H1 (cell line): ENCODE measurements around the gene ADAMTSL2. TPM values are rescaled to one million over a fixed set of nuclear protein-coding genes. Genes with fewer than 3 reads are reported as not detected.

Experiments used
- CTCF ChIA-PET: fragments of 300-600 bp; sonication (Branson Sonifier 250); formaldehyde crosslinking; loops from one replicate; lab custom pipeline; 2021; ENCODE audit not compliant: partially characterized antibody; lab: Charles Lee
- POLR2A ChIA-PET: fragments of 300-600 bp; sonication (Branson Sonifier 250); formaldehyde crosslinking; loops from one replicate; lab custom pipeline; 2021; ENCODE audit warnings: inconsistent platforms; ENCODE audit not compliant: partially characterized antibody; lab: Charles Lee
- DNase-seq, 2 experiments: peaks; one replicate each; pipeline versions ENCODE4 v3.0.0 to v3.0.0-alpha.2; 2010 to 2022; ENCODE audit warnings: low spot score in 2 of 2, low read depth in 1 of 2, mixed read lengths in 1 of 2
- FAIRE-seq: peaks from 2 replicates; lab custom pipeline; 2011; peaks lifted over from hg19 to GRCh38; lab: Jason Lieb, UNC
- H2AFZ ChIP-seq: 2 replicates; pipeline ENCODE4 v1.8.1; 2012; ENCODE audit warnings: low read length, inconsistent platforms
- H2AK5ac ChIP-seq: 2 replicates; pipeline ENCODE4 v1.6.1; 2013; ENCODE audit warnings: low read depth, low read length
- H2BK120ac ChIP-seq: replicated peaks from 2 replicates; pipeline ENCODE3; 2013; ENCODE audit warnings: low read depth, low read length, inconsistent platforms
- H2BK12ac ChIP-seq: 2 replicates; pipeline ENCODE4 v1.6.1; 2013; ENCODE audit warnings: low read depth, low read length
- H2BK15ac ChIP-seq: 2 replicates; pipeline ENCODE4 v1.6.1; 2013; ENCODE audit warnings: low read length
- H2BK20ac ChIP-seq: 2 replicates; pipeline ENCODE4 v1.6.1; 2013; ENCODE audit warnings: low read length
- H2BK5ac ChIP-seq: 2 replicates; pipeline ENCODE4 v1.6.1; 2013; ENCODE audit warnings: low read depth, low read length
- H3K14ac ChIP-seq: 2 replicates; pipeline ENCODE4 v1.6.1; 2013; ENCODE audit warnings: inconsistent platforms; ENCODE audit not compliant: insufficient read length
- H3K18ac ChIP-seq: 2 replicates; pipeline ENCODE4 v1.6.1; 2013; ENCODE audit warnings: low read length; ENCODE audit errors: extremely low read depth
- H3K23ac ChIP-seq: 2 replicates; pipeline ENCODE4 v1.6.1; 2013; ENCODE audit warnings: inconsistent platforms; ENCODE audit not compliant: insufficient read length
- H3K23me2 ChIP-seq: 2 replicates; pipeline ENCODE4 v1.6.1; 2013; ENCODE audit warnings: low read depth, low read length
- H3K27ac ChIP-seq: 2 replicates; pipeline ENCODE4 v1.6.1; 2011; ENCODE audit warnings: low read depth, low read length, inconsistent platforms
- H3K27me3 ChIP-seq, 4 experiments: replicated peaks in 1 of 4; 1 replicate in 1 of 4; 2 replicates in 3 of 4; pipeline versions ENCODE4 v1.6.1 to v1.8.1; 2011 to 2013; ENCODE audit warnings: low read length in 3 of 4, mild to moderate bottlenecking in 3 of 4, inconsistent platforms in 2 of 4, mixed read lengths in 2 of 4, moderate library complexity in 1 of 4; ENCODE audit not compliant: control insufficient read depth in 3 of 4, insufficient read depth in 3 of 4; ENCODE audit errors: extremely low read depth in 1 of 4
- H3K36me3 ChIP-seq, 4 experiments: 2 replicates each; pipeline versions ENCODE4 v1.6.1 to v1.8.1; 2011 to 2013; ENCODE audit warnings: mild to moderate bottlenecking in 4 of 4, low read length in 3 of 4, moderate library complexity in 2 of 4, control low read depth in 1 of 4, inconsistent platforms in 1 of 4; ENCODE audit not compliant: insufficient read depth in 4 of 4, control insufficient read depth in 2 of 4
- H3K4ac ChIP-seq: replicated peaks from 2 replicates; pipeline ENCODE3; 2013; ENCODE audit warnings: low read length, low read depth, mixed read lengths, inconsistent platforms; ENCODE audit not compliant: insufficient read length
- H3K4me1 ChIP-seq, 4 experiments: replicated peaks in 1 of 4; 1 replicate in 1 of 4; 2 replicates in 3 of 4; pipeline versions ENCODE4 v1.6.1 to v1.8.1; 2011 to 2013; ENCODE audit warnings: low read length in 3 of 4, inconsistent platforms in 2 of 4, mixed read lengths in 1 of 4; ENCODE audit not compliant: insufficient read depth in 4 of 4, control insufficient read depth in 3 of 4
- H3K4me2 ChIP-seq, 2 experiments: 2 replicates each; pipeline versions ENCODE4 v1.6.1 to v1.8.1; 2011 to 2013; ENCODE audit warnings: low read depth in 2 of 2, low read length in 2 of 2, control low read depth in 1 of 2, inconsistent platforms in 1 of 2, mild to moderate bottlenecking in 1 of 2; ENCODE audit not compliant: insufficient read depth in 1 of 2
- H3K4me3 ChIP-seq, 4 experiments: fragments of 200-600, 300-600 bp in 1 of 4; sonication (generic), shearing (Covaris generic), sonication (Bioruptor Twin) in 1 of 4; 2 replicates each; pipeline versions ENCODE4 v1.5.1 to v1.8.1; 2011 to 2016; ENCODE audit warnings: low read length in 4 of 4, low read depth in 3 of 4, control low read depth in 2 of 4, inconsistent platforms in 2 of 4, mild to moderate bottlenecking in 2 of 4, mixed read lengths in 1 of 4, moderate library complexity in 1 of 4; ENCODE audit not compliant: insufficient read depth in 2 of 4; ENCODE audit errors: extremely low read depth in 1 of 4
- H3K56ac ChIP-seq: replicated peaks from 2 replicates; pipeline ENCODE3; 2013; ENCODE audit warnings: low read depth, mild to moderate bottlenecking, mixed read lengths, low read length, inconsistent platforms; ENCODE audit not compliant: insufficient read length
- H3K79me1 ChIP-seq: 2 replicates; pipeline ENCODE4 v1.6.1; 2013; ENCODE audit warnings: low read depth, low read length, control low read depth
- H3K79me2 ChIP-seq, 2 experiments: 2 replicates each; pipeline versions ENCODE4 v1.6.1 to v1.8.1; 2012 to 2013; ENCODE audit warnings: low read length in 2 of 2, mild to moderate bottlenecking in 2 of 2, inconsistent platforms in 1 of 2; ENCODE audit not compliant: insufficient read depth in 2 of 2, control insufficient read depth in 1 of 2
- H3K9ac ChIP-seq, 4 experiments: replicated peaks in 1 of 4; 1 replicate in 1 of 4; 2 replicates in 3 of 4; pipeline versions ENCODE4 v1.6.1 to v1.8.1; 2011 to 2013; ENCODE audit warnings: low read depth in 3 of 4, low read length in 3 of 4, control low read depth in 2 of 4, mild to moderate bottlenecking in 2 of 4, moderate library complexity in 2 of 4, inconsistent platforms in 1 of 4; ENCODE audit errors: extremely low read depth in 1 of 4
- H3K9me3 ChIP-seq, 2 experiments: 2 replicates each; pipeline versions ENCODE4 v1.6.1 to v1.8.1; 2012 to 2013; ENCODE audit warnings: mild to moderate bottlenecking in 2 of 2, moderate library complexity in 2 of 2, control low read depth in 1 of 2, inconsistent platforms in 1 of 2, low read depth in 1 of 2, low read length in 1 of 2, mixed read lengths in 1 of 2; ENCODE audit not compliant: insufficient read depth in 2 of 2
- H4K20me1 ChIP-seq, 2 experiments: replicated peaks in 1 of 2; 2 replicates each; pipeline versions ENCODE3 to v1.8.1; 2011 to 2013; ENCODE audit warnings: inconsistent platforms in 2 of 2, low read length in 2 of 2, mild to moderate bottlenecking in 1 of 2; ENCODE audit not compliant: insufficient read depth in 2 of 2, control insufficient read depth in 1 of 2
- H4K5ac ChIP-seq: 2 replicates; pipeline ENCODE4 v1.6.1; 2013; ENCODE audit warnings: low read length, low read depth, mixed read lengths, inconsistent platforms; ENCODE audit not compliant: insufficient read length
- H4K8ac ChIP-seq: 2 replicates; pipeline ENCODE4 v1.8.0; 2013; ENCODE audit warnings: mild to moderate bottlenecking, moderate library complexity, low read length, inconsistent platforms; ENCODE audit not compliant: insufficient read depth; ENCODE audit errors: extremely low read depth
- H4K91ac ChIP-seq: replicated peaks from 2 replicates; pipeline ENCODE3; 2013; ENCODE audit warnings: low read length, mixed read lengths, inconsistent platforms; ENCODE audit not compliant: insufficient read length
- ASH2L ChIP-seq: fragments of 200-600, 300-600 bp; sonication (generic); IDR thresholded peaks from one replicate; pipeline ENCODE4 v1.7.1; 2017; ENCODE audit warnings: low read length
- CHD1 ChIP-seq: IDR thresholded peaks from 2 replicates; pipeline ENCODE4 v1.6.1; 2012; ENCODE audit warnings: low read depth, low read length, improper control_type of control experiment
- GTF2F1 ChIP-seq: IDR thresholded peaks from 2 replicates; pipeline ENCODE4 v1.6.1; 2012; ENCODE audit warnings: low read depth, low read length, improper control_type of control experiment, borderline replicate concordance
- JUND ChIP-seq: IDR thresholded peaks from 2 replicates; pipeline ENCODE4 v1.6.1; 2011; ENCODE audit warnings: mild to moderate bottlenecking, improper control_type of control experiment, low read length
- KDM5A ChIP-seq: fragments of 200-600 bp; IDR thresholded peaks from 2 replicates; pipeline ENCODE4 v1.7.1; 2012; ENCODE audit warnings: mild to moderate bottlenecking, low read length, inconsistent platforms, mixed read lengths
- NRF1 ChIP-seq: IDR thresholded peaks from 2 replicates; pipeline ENCODE4 v1.6.1; 2011; ENCODE audit warnings: mild to moderate bottlenecking, low read depth, low read length, improper control_type of control experiment
- POLR2AphosphoS5 ChIP-seq: IDR thresholded peaks from 2 replicates; pipeline ENCODE4 v1.6.1; 2011; ENCODE audit warnings: low read depth, low read length
- SIN3A ChIP-seq, 2 experiments: IDR thresholded peaks in 1 of 2; conservative IDR thresholded peaks in 1 of 2; 2 replicates each; pipeline ENCODE4 v1.6.1; 2011 to 2012; ENCODE audit warnings: low read length in 2 of 2, improper control_type of control experiment in 1 of 2, low read depth in 1 of 2, mild to moderate bottlenecking in 1 of 2
- SP4 ChIP-seq: IDR thresholded peaks from 2 replicates; pipeline ENCODE4 v1.6.1; 2012; ENCODE audit warnings: low read length, inconsistent platforms
- ZNF274 ChIP-seq: IDR thresholded peaks from 2 replicates; pipeline ENCODE4 v1.7.0; 2012; ENCODE audit warnings: low read length, borderline replicate concordance; ENCODE audit errors: extremely low read depth
- WGBS, 2 experiments: shearing (Covaris generic) in 1 of 2; methylation state at CpG; one replicate each; pipeline versions ENCODE4 v1.1.6 to v1.1.7; 2013 to 2015; ENCODE audit warnings: low lambda C conversion rate in 2 of 2, mixed read lengths in 2 of 2, inconsistent platforms in 1 of 2, low coverage in 1 of 2, missing lambda C conversion rate in 1 of 2; ENCODE audit not compliant: insufficient replicate concordance in 2 of 2, insufficient coverage in 1 of 2, insufficient read length in 1 of 2; ENCODE audit errors: extremely low coverage in 1 of 2, missing lambda C conversion rate in 1 of 2; 5-methylcytosine and 5-hydroxymethylcytosine counted together
- polyA plus RNA-seq, 7 experiments: library from polyadenylated mRNA; depleted of rRNA in 3 of 7; stranded (reverse) in 5 of 7; unstranded in 2 of 7; fragments of >200 nt in 5 of 7; fragments of 200-250 nt in 2 of 7; gene quantifications; 1 replicate in 5 of 7; 2 replicates in 1 of 7; 4 replicates in 1 of 7; pipeline versions ENCODE4 v1.2.1 to v1.2.3, GENCODE V29; 2011 to 2013; ENCODE audit warnings: missing spikeins in 2 of 7, mixed read lengths in 2 of 7
- total RNA-seq: library from RNA; stranded (reverse); fragmentation: NEBNext Ultra II Directional; extraction: Animal tissue kit (Norgen Biotek cat#: 25700); gene quantifications from 2 replicates; pipeline ENCODE4 v1.2.1, GENCODE V29; 2021
- TF ChIP-seq, protein P1 (sequence below): IDR thresholded peaks from 2 replicates; pipeline ENCODE4 v1.6.1; 2012; ENCODE audit warnings: low read length, inconsistent platforms
- TF ChIP-seq, protein P2 (sequence below): IDR thresholded peaks from 2 replicates; pipeline ENCODE4 v1.6.1; 2011; ENCODE audit warnings: low read depth, mild to moderate bottlenecking, low read length; ENCODE audit not compliant: insufficient read depth

Gene ADAMTSL2
- total and polyA plus RNA-seq, 2 of the 8 experiments (the other 6 are each of a cell fraction or from before 2014, with no cell fraction given), result 0.74 to 0.76 TPM

DNA sequence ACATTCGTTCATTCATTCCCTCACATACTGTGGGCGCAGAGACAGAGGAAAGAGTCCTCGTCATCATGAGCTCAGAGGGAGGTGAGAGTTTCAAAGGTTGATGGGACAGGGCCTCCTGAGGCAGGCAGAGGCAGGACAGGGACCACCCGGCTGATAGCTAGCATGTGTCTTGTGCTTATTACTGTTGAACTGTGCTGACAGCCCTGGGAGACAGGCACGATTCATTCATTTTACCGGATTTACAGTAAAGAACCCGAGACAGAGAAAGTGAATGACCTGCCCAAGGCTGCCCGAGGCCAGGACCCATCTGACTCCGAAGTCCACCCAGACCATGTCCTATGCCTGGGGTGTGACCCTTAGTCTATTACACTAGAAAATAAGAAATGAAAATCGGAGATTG, 79.6 kb downstream of the ADAMTSL2 start:
- no peak overlapping the region for H2BK5ac ChIP-seq
- no peak overlapping the region for H4K8ac ChIP-seq
- no peak overlapping the region for H3K9ac ChIP-seq
- no peak overlapping the region for H3K18ac ChIP-seq
- H2BK12ac ChIP-seq, result no peak overlapping the region
- H4K91ac ChIP-seq, result no peak overlapping the region
- no peak overlapping the region for H3K4me3 ChIP-seq
- 85% methylated on average over 10 of the region's 10 CpGs; no CpG with 5 or more reads in 1 of the 2 experiments for WGBS, 2 experiments
- no peak overlapping the region for H4K5ac ChIP-seq
- H3K9me3 ChIP-seq, result no peaks in the 10 kb centered on the region
- H3K14ac ChIP-seq, result no peak overlapping the region
- FAIRE-seq (no peak), DNase-seq (no peak)
- no peaks in the 10 kb centered on the region for H3K79me1 ChIP-seq
- no peak overlapping the region for H3K4me2 ChIP-seq
- no peak overlapping the region for H2AFZ ChIP-seq
- ChIA-PET POLR2A (interaction anchor here (1.5 kb wide), 1 partner anchor 51 kb away, joined by 3 read pairs; no protein-coding TSS in a partner anchor), CTCF (interaction anchor here (0.9 to 1.5 kb wide), 4 partner anchors 9 to 103 kb away, joined by 3 to 6 read pairs (median 4); no protein-coding TSS in a partner anchor)
- H3K56ac ChIP-seq, result no peak overlapping the region
- H2AK5ac ChIP-seq, result no peak overlapping the region
- no peaks in the 10 kb centered on the region for H4K20me1 ChIP-seq
- peaks cover 0 to 9% (median 2%) of the 10 kb centered on the region in 4 experiments; a peak in 4 of 7 replicates for H3K27me3 ChIP-seq
- H3K79me2 ChIP-seq, result no peaks in the 10 kb centered on the region
- no peaks in the 10 kb centered on the region for H3K36me3 ChIP-seq
- H3K4ac ChIP-seq, result no peak overlapping the region
- no peak overlapping the region for H2BK20ac ChIP-seq
- no peak overlapping the region for H3K27ac ChIP-seq
- no peaks in the 10 kb centered on the region for H3K4me1 ChIP-seq
- H2BK120ac ChIP-seq, result no peak overlapping the region
- H3K23me2 ChIP-seq, result peaks cover under 1% of the 10 kb centered on the region; the same call in 1 of the 2 replicates
- no peak overlapping the region for H3K23ac ChIP-seq
- no peak overlapping the region for H2BK15ac ChIP-seq
- TF ChIP-seq SIN3A (conservative IDR thresholded peaks at IDR 0.05 in 1 of 2, IDR thresholded peaks at IDR 0.05 in 1 of 2; ENCODE audit: low read depth in 1 of 2, low read length in 2 of 2) (no peak), ASH2L (no peak), POLR2AphosphoS5 (no peak), ZNF274 (no peak), NRF1 (no peak), SP4 (no peak), KDM5A (no peak), GTF2F1 (no peak), CHD1 (no peak), JUND (no peak)
- TF ChIP-seq, protein P1, sequence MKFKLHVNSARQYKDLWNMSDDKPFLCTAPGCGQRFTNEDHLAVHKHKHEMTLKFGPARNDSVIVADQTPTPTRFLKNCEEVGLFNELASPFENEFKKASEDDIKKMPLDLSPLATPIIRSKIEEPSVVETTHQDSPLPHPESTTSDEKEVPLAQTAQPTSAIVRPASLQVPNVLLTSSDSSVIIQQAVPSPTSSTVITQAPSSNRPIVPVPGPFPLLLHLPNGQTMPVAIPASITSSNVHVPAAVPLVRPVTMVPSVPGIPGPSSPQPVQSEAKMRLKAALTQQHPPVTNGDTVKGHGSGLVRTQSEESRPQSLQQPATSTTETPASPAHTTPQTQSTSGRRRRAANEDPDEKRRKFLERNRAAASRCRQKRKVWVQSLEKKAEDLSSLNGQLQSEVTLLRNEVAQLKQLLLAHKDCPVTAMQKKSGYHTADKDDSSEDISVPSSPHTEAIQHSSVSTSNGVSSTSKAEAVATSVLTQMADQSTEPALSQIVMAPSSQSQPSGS, result no peak
- TF ChIP-seq, protein P2, sequence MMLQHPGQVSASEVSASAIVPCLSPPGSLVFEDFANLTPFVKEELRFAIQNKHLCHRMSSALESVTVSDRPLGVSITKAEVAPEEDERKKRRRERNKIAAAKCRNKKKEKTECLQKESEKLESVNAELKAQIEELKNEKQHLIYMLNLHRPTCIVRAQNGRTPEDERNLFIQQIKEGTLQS, result no peak
